ENCODE data around the gene KRT1.

- TF ChIP-seq, protein P1, sequence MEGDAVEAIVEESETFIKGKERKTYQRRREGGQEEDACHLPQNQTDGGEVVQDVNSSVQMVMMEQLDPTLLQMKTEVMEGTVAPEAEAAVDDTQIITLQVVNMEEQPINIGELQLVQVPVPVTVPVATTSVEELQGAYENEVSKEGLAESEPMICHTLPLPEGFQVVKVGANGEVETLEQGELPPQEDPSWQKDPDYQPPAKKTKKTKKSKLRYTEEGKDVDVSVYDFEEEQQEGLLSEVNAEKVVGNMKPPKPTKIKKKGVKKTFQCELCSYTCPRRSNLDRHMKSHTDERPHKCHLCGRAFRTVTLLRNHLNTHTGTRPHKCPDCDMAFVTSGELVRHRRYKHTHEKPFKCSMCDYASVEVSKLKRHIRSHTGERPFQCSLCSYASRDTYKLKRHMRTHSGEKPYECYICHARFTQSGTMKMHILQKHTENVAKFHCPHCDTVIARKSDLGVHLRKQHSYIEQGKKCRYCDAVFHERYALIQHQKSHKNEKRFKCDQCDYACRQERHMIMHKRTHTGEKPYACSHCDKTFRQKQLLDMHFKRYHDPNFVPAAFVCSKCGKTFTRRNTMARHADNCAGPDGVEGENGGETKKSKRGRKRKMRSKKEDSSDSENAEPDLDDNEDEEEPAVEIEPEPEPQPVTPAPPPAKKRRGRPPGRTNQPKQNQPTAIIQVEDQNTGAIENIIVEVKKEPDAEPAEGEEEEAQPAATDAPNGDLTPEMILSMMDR (IDR thresholded peaks at IDR 0.05): no peak
- no peak for TF ChIP-seq POLR2A (IDR thresholded peaks at IDR 0.05)
Observed at GRCh38 chr12:52701281-52701680, 21.1 kb upstream of the KRT1 start.
